Measurements from ENCODE around the gene IFT27. TPM values are rescaled to one million over a fixed set of nuclear protein-coding genes. Genes with fewer than 3 reads are reported as not detected.
"Not testable (repeated sequence)": the region's sequence is repeated elsewhere in the genome, so short reads cannot be mapped to it uniquely, and the experiment has no call there.

IFT27 gene
- total RNA-seq, 2 donors from 2014 or later, result 12.3 to 18.6 TPM

GRCh38 chr22:36734171-36735058 lies 41.5 kb downstream of the IFT27 start:
- intact Hi-C loops (cut with DNase I), result no loop called here
- peak; percentile 70 for DNase-seq (ENCODE audit: low spot score)

GRCh38 chr22:36733271-36733670 lies 42.6 kb downstream of the IFT27 start:
- intact Hi-C loops (cut with DNase I), result no loop called here
- peak; percentile 11 for DNase-seq (ENCODE audit: low spot score)

DNA sequence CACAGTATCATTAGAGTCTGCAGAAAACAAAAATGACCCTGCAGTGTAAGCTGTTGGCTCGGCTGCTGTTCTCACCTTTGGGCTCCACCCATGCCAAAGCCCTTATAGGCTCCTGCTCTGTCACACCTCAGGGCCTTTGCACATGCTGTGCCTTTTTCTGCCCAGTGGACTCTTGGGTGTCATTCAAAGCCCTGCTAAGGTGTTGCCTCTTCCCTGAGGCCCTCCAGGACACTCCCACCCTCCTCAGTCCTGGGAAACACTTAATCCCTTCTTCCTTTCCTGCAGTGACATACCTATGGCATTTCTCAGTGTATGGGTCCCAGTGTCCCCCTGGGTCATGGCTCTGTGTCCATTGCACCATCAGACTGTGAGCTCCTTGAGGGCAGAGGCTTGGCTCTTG lies 43.3 kb downstream of the IFT27 start:
- intact Hi-C loops (cut with DNase I), result loop anchor here in 1 of 2 donors (1.0 kb wide), 1 partner anchor 44 kb away; the partner anchor contains the start of gene IFT27
- DNase-seq (ENCODE audit: low spot score), result peak; percentile 30

DNA sequence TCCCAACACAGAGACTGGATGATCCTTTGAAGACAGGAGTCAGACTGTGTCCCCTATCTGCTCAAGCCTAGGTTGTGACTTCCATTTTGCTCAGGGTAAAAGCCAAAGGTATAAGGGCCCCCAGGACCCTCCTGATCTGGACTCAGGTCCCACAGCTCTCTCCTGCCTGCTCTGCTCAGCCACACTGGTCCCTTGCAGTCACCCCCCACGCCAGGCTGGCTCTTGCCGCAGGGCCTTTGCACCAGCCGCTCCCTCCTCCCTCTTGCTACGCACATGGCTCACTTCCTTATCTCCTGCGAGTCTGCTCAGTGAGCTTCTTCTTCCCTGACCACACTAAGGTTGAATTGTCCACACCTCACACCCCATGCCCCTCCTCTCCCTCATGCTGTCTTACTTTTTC lies 44.0 kb downstream of the IFT27 start:
- peak; percentile 73 for DNase-seq (ENCODE audit: low spot score)

DNA sequence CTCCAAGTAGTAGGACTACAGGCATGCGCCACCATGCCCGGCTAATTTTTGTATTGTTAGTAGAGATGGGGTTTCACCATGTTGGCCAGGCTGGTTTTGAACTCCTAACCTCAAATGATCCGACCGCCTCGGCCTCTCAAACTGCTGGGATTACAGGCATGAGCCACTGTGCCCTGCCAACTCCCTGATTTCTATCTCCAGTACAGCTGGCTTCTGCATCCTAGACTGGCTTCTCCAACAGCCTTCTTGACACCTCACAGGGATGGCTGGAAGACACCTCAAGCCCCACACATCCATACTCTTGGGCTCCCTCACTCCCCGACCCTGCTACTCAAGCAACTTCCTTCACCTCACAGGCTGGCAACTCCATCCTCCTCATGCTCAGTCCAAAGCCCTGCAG lies 44.6 kb downstream of the IFT27 start:
- peak; percentile 53 for DNase-seq (ENCODE audit: low spot score)
- intact Hi-C loops (cut with DNase I), result not testable (repeated sequence)

More for the DNA sequence above, 44.0 kb downstream of the IFT27 start:
- intact Hi-C loops (cut with DNase I), result loop anchor here in 1 of 2 donors (1.0 kb wide), 1 partner anchor 44 kb away; the partner anchor contains the start of gene IFT27

- intact Hi-C loops (cut with DNase I), result no loop called here
- peak; percentile 65 for DNase-seq (ENCODE audit: low spot score)
Observed at GRCh38 chr22:36730176-36730858, 45.6 kb downstream of the IFT27 start.

DNA sequence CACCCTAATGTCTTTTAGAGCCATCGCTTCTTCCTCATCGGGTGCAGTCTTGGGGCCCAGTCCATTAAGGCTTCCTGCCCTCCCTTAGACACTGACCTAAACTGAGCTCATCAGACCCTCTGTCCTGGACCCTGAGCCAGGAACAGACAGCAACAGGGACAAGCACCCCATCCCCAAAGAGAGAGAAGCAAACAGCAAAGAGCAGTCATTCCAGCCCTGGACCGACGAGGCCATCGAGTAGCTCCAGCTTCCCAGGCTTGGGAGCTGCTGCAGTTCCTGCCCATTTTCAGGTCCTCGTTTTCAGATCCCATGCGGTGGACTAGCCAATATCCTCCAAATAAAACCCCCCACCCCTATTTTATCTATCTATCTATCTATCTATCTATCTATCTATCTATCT lies 46.6 kb downstream of the IFT27 start:
- no peak for DNase-seq (ENCODE audit: low spot score)
- intact Hi-C loops (cut with DNase I), result loop anchor here in 1 of 2 donors (5.0 kb wide), 1 partner anchor 1243 kb away; no protein-coding TSS in a partner anchor

GRCh38 chr22:36728505-36728904 lies 47.4 kb downstream of the IFT27 start:
- peak; percentile 59 for DNase-seq (ENCODE audit: low spot score)
- intact Hi-C loops (cut with DNase I), result loop anchor here in 1 of 2 donors (5.0 kb wide), 1 partner anchor 1244 kb away; no protein-coding TSS in a partner anchor

DNA sequence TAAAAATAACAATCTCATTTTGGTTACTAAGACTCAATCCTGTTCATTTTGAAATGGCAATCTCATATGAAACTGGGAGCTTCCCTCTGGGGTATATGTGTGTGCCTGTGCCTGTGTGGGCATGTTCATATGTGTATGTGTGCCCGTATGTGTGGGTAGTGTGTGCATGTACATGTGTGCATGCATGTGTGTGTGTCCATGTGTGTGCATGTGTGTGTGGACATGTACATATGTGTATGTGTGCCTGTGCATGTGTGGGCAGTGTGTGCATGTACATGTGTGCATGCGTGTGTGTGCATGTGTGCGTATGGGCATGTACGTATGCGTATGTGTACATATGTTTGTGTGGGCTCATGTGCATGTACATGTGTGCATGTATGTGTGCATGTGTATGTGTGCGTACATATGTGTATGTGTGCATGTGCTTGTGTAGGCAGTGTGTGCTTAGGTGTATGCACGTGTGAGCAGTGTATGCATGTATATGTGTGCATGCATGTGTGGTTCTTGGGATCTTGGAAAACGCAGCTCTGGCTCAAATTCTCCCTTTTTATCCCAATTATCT lies 47.9 kb downstream of the IFT27 start:
- intact Hi-C loops (cut with DNase I), result loop anchor here in 1 of 2 donors (5.0 kb wide), 1 partner anchor 1244 kb away; no protein-coding TSS in a partner anchor

GRCh38 chr22:36727110-36727509 lies 48.8 kb downstream of the IFT27 start:
- intact Hi-C loops (cut with DNase I), result loop anchor here in 1 of 2 donors (5.0 kb wide), 1 partner anchor 1245 kb away; no protein-coding TSS in a partner anchor
- DNase-seq (ENCODE audit: low spot score), result peak; percentile 41

More for the DNA sequence above, 47.9 kb downstream of the IFT27 start:
- DNase-seq (ENCODE audit: low spot score), result peak; percentile 15

DNA sequence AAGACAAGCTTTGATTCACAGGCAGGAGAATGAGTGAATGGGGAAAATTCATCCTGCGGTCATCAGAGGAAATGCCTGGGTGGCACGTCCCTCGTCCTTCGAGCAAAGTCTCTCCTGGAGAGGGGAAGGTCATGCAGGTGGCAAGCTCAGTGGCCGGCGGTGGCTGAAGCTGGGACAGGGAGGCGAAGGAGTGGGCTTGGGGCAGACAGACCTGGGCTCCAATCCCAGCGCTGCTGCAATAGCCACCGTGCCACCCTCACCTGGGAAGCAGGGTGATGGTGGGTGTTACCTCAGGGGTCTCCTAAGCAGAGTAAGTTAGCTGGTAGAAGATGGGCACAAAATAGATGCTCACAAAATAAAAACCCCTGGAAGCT lies 49.9 kb downstream of the IFT27 start:
- intact Hi-C loops (cut with DNase I), result loop anchor here in 1 of 2 donors (5.0 kb wide), 1 partner anchor 1246 kb away; no protein-coding TSS in a partner anchor
- peak; percentile 50 for DNase-seq (ENCODE audit: low spot score)

GRCh38 chr22:36725366-36726006 lies 50.4 kb downstream of the IFT27 start:
- intact Hi-C loops (cut with DNase I), result loop anchor here in 1 of 2 donors (5.0 kb wide), 1 partner anchor 1247 kb away; no protein-coding TSS in a partner anchor
- DNase-seq (ENCODE audit: low spot score), result peak; percentile 22

DNA sequence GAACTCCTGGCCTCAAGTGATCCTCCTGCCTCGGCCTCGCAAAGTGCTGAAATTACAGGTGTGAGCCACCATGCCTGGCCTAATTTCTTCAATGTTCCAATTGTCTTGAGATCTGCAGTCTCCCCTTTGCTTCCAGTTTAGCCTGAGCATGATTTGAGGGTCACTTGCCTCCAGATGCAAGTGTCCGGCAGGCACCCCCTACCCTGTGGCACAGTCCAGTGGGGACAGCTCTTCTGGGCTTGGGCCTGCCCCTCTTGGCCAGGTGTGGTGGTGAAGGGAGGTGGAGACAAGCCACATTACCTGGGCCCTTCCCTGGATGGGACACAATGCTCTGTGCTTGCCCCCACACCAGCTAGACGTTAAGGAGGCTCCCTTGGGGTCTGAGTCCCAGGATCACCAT lies 51.1 kb downstream of the IFT27 start:
- DNase-seq (ENCODE audit: low spot score), result peak; percentile 30
- intact Hi-C loops (cut with DNase I), result loop anchor here in 1 of 2 donors (5.0 kb wide), 1 partner anchor 1247 kb away; no protein-coding TSS in a partner anchor

DNA sequence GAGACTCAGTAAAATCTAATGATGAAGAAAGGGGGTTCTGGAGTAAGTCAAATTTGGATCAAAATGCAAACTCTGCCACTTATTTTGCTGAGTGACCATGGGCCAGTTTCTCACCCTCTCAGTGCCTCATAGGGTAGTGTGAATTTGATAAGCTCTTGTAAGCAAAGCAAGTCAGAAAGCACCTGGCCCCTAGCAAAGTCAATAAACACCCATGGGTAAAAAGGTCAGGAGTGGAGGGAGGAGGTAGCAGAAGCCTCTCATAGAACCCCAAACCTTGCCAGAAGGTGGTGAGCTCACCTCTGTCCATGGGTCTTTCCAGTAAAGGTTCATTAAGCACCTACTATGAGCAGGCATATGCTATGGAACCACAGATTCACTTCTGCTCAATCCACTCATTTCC lies 53.9 kb downstream of the IFT27 start:
- DNase-seq (ENCODE audit: low spot score), result no peak
- intact Hi-C loops (cut with DNase I), result no loop called here

GRCh38 chr22:36715647-36716046 lies 60.3 kb downstream of the IFT27 start:
- no peak for DNase-seq (ENCODE audit: low spot score)
- intact Hi-C loops (cut with DNase I), result no loop called here

- DNase-seq (ENCODE audit: low spot score), result no peak
- intact Hi-C loops (cut with DNase I), result no loop called here
Observed at GRCh38 chr22:36714110-36714509, 61.8 kb downstream of the IFT27 start.

- DNase-seq (ENCODE audit: low spot score), result no peak
- intact Hi-C loops (cut with DNase I), result no loop called here
Observed at GRCh38 chr22:36713436-36713835, 62.5 kb downstream of the IFT27 start.

All from posterior vena cava (tissue), 2 donors.